Measurements from ENCODE around the gene RCOR1. TPM values are rescaled to one million over a fixed set of nuclear protein-coding genes. Genes with fewer than 3 reads are reported as not detected.

The RCOR1 gene
- total RNA-seq, 1 donor from 2014 or later, result 4.7 TPM

DNA sequence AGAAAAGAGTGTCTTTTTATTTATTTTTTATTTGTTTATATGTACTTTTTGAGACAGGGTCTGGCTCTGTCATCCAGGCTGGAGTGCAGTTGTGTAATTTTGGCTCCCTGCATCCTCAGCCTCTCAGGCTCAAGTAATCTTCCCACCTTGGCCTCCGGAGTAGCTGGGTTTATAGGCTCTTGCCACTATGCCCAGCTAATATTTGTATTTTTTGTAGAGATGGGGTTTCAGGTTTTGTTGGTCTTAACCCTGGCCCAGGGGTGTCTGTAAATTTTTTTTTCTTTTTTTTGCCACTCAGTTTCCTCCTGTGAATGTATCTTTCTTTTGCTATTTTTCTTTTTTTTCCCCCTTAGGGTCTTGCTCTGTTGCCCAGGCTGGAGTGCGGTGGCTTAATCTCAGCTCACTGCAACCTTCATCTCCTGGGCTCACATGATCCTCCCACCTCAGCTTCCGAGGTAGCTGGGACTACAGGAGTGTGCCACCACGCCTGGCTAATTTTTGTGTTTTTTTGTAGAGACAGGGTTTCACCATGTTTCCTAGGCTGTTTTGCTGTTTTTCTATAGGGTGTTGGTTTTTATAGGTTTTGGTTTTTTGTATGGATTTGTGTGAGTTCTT is 11.0 kb downstream of the RCOR1 start:
- Histone ChIP-seq H3K27ac (no peak overlapping the region), H3K4me3 (no peak overlapping the region), H3K36me3 (no peaks in the 10 kb centered on the region), H3K4me1 (no peaks in the 10 kb centered on the region), H3K27me3 (no peaks in the 10 kb centered on the region), H3K9me3 (no peaks in the 10 kb centered on the region)
- DNase-seq (ENCODE audit: low spot score in 2 of 2), result no peak
- intact Hi-C loops (cut with DNase I), result no loop called here
- no peak for TF ChIP-seq CTCF (IDR thresholded peaks at IDR 0.05)

GRCh38 chr14:102604183-102604582 is 11.7 kb downstream of the RCOR1 start:
- Histone ChIP-seq H3K27ac (no peak overlapping the region), H3K4me1 (no peaks in the 10 kb centered on the region), H3K36me3 (no peaks in the 10 kb centered on the region), H3K27me3 (no peaks in the 10 kb centered on the region), H3K9me3 (no peaks in the 10 kb centered on the region), H3K4me3 (no peak overlapping the region)
- DNase-seq (ENCODE audit: low spot score in 2 of 2), result no peak
- intact Hi-C loops (cut with DNase I), result no loop called here
- no peak for TF ChIP-seq CTCF (IDR thresholded peaks at IDR 0.05)

DNA sequence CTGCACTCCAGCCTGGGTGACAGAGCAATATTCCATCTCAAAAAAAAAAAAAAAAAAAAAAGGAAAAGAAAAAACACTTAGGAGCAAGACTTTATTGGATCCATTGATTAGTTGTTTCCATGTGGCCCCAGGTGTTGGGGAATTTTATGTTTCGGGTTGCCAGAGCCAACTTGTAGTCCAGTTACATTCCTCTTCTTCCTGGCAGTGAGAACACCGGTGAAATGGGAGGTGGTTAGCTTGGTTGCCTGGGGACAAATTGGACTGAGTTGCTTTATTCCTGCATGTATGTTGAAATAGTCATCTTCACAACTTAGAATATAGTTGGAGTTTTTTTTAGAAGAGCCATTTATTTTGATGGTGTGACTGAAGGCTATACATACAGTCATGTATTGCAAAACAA is 12.6 kb downstream of the RCOR1 start:
- DNase-seq (ENCODE audit: low spot score in 2 of 2), result no peak
- Histone ChIP-seq H3K4me1 (no peaks in the 10 kb centered on the region), H3K27ac (no peak overlapping the region), H3K36me3 (no peaks in the 10 kb centered on the region), H3K4me3 (no peak overlapping the region), H3K27me3 (no peaks in the 10 kb centered on the region), H3K9me3 (no peaks in the 10 kb centered on the region)
- no peak for TF ChIP-seq CTCF (IDR thresholded peaks at IDR 0.05)
- intact Hi-C loops (cut with DNase I), result no loop called here

GRCh38 chr14:102606296-102606695 is 13.8 kb downstream of the RCOR1 start:
- no peak overlapping the region for H3K27ac ChIP-seq

GRCh38 chr14:102608064-102608446 is 15.6 kb downstream of the RCOR1 start:
- intact Hi-C loops (cut with DNase I), result no loop called here
- Histone ChIP-seq H3K27ac (no peak overlapping the region), H3K4me1 (peaks cover 0 to 11% of the 10 kb centered on the region in 2 donors), H3K36me3 (no peaks in the 10 kb centered on the region), H3K9me3 (no peaks in the 10 kb centered on the region), H3K27me3 (no peaks in the 10 kb centered on the region), H3K4me3 (no peak overlapping the region)
- no peak for DNase-seq (ENCODE audit: low spot score in 2 of 2)
- TF ChIP-seq CTCF (IDR thresholded peaks at IDR 0.05), result no peak

More at GRCh38 chr14:102606296-102606695, 13.8 kb downstream of the RCOR1 start:
- Histone ChIP-seq H3K36me3 (no peaks in the 10 kb centered on the region), H3K27me3 (no peaks in the 10 kb centered on the region), H3K4me3 (no peak overlapping the region), H3K9me3 (no peaks in the 10 kb centered on the region), H3K4me1 (peaks cover 0 to 5% of the 10 kb centered on the region in 2 donors)
- no peak for TF ChIP-seq CTCF (IDR thresholded peaks at IDR 0.05)
- DNase-seq (ENCODE audit: low spot score in 2 of 2), result no peak
- intact Hi-C loops (cut with DNase I), result no loop called here

Data from ascending aorta (tissue), 2 donors.